SKM-1 treated with dmso at 0.1 percent for 144 hours (cell line): ENCODE results near the gene SDK1.
"Not testable (repeated sequence)": the region's sequence is repeated elsewhere in the genome, so short reads cannot be mapped to it uniquely, and the experiment has no call there.

Source experiments
- DNase-seq: peaks from one replicate; lab custom pipeline; 2025; ENCODE audit not compliant: unreplicated experiment; lab: John Stamatoyannopoulos, UW

SDK1 gene

DNA sequence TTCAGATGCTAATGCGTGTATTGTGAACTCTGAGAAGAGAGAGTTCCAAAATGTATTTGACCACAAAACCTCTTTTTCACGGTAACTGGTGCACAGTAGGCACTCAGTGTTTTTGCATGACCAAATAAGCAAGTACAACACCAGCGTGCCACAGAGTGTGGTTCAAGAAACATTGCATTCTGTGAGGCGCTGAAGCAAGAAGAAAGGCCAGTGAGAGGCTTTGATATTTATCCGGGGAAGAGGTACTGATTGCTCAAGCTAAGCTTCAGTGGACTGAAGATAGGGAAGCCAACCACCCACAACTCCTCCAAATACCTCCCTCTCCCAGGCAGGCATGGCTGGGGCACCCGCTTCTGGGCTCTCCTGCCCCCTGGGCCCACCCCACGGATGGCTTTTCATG is 611.2 kb downstream of the SDK1 start:
- peak; percentile 55 for DNase-seq

DNA sequence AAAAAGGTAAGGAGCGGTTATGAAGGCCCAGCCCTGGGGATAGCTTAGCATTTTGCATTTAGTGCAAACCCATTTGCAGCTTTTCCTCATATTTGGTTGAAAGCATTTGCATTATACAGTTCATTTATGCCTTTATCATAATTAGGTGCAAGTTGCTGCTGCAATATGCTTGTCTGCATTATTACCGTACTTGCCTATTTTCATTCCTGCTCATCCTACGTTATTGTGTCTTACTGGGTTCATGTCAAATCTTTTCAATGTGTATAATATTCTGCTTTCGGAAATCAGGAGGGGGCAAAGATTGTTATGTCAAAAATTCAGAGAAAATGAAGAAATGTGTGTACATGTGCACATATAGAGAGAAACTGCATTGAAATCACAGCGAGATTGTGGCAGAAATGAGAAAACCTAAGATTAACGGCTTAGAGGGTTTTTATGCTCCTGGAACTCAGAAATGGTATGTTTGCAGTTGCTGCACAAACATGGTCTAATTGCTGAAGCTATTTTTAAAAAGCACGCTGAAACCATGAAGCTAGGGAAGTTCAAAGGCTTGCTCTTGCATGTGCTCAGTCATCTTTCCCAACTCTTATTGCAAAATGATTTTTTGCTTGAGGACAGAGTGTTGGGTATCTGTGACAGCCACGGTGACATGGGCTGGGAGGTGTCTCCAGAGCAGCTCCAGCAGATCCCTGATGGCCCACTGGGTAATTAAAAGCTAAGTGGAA is 613.2 kb downstream of the SDK1 start:
- peak; percentile 85 for DNase-seq

DNA sequence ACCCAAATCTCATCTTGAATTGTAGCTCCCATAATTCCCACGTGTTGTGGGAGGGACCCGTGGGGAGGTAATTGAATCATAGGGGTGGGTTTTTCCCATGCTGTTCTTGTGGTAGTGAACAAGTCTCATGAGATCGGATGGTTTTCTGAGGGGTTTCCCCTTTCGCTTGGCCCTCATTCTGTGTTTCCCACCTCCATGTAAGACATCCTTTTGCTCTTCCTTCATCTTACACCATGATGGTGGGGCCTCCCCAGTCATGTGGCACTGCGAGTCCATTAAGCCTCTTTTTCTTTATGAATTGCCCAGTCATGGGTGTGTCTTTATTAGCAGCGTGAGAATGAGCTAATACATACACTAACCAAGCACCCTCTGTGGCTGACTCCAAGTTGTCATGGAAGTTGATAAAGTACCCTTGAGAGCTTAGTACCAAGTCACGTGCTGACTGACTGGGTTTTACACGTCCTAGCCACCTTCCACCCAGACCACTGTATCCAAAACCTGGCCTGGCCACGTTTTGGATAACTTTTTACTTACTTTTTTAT is 614.4 kb downstream of the SDK1 start:
- no peak for DNase-seq

DNA sequence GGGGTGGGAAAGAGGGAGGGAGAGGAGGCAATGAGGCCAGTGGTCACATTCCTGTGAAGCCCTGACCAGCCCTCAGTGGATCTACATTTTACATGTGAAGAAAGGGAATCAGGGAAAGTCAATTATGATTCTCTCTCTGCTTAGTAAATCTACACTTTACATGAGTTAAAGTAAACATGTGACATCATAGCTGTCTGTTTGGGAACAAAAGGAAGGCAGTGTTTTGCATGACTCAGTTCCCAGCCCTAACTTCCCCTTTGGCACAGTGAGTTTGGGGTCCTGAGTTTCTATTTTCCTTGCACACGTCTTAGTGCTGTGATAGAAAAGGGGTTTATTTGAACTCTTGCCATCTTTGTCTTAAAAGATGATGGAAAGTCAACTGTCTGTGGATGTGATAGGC is 615.1 kb downstream of the SDK1 start:
- peak; percentile 61 for DNase-seq

DNA sequence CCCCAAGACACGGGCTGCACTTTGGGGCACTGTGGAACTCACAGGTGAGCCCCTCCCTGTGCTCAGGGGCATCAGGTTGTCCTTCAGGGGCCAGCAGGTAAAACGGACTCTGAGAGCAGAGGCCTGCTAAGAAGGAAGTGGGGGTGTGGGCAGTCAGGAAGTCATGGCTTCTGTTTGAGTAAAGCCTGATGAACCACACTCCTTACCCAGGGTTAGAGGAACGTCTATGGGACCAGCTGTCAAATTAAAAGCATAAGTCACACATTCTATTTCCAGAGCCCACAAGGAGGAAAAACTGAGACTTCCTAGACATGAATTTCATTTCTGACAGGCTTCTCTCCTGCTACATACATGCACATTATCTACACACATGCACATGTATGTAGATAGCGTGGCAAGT is 616.4 kb downstream of the SDK1 start:
- peak; percentile 13 for DNase-seq

DNA sequence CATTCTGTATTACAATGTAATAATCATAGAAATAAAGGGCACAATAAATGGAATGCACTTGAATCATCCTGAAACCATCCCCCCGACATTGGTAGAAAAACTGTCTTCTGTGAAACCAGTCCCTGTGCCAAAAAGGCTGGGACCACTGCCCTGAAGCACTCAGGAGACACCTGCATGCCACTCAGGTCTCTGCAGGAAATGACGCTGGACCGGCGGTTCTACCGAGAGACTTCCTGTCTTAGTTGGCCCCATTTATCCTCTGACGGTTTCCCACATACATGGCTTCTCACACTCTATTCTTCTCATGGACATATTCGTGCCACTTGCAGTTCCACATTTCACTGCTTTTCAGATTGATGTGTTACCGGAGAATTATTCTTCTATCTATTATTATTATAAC is 617.5 kb downstream of the SDK1 start:
- no peak for DNase-seq

DNA sequence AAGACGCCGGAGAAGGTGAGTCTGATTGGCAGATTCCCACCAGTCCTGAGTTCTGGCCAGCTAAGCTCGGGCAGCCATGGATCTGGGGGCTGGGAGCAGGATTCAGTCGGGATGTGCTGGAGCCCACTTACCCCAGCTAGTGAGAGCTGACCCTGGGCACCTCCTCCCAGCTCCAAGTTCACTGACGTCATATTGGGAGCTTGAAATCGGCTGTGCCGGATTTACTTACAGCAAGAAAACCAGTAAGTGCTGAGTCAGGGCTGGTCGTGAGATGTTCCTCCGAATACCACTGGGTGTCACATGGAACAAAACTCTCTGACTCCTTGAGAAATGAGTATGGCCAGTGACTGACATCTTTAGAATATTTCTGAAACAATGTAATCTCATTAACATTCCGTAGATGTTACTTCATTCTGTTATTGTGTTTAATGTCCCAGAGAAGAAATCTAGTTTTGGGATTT is 621.2 kb downstream of the SDK1 start:
- DNase-seq = peak; percentile 24

DNA sequence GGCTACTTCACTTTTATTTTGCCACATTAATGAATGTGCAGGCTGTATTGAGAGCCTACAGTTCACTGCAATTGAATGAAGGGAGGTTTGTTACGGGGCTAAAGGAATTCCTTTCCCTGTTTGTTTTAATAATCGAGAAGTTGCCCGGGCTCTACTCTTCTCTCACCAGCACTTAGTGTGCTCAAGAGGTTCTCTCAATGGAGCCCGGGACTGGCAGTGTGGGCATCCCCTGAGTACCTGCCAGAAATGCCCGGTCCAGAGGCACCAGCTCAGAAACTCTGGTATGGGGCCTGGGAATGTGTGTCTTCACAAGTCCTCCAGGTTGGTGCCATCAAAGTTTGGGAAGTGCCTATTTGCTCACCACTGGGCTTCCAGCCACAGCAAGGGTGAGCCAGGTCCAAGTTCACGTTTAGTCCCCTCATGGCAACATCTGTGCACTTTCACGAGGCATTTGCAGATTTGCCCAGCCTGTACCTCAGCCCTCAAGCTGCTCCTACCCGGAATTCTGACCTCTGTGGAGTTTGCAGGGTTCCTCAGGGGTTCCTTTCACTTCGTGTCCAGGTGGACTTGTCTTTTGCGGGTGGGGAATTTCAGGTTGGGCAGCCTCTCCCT is 622.4 kb downstream of the SDK1 start:
- no peak for DNase-seq

DNA sequence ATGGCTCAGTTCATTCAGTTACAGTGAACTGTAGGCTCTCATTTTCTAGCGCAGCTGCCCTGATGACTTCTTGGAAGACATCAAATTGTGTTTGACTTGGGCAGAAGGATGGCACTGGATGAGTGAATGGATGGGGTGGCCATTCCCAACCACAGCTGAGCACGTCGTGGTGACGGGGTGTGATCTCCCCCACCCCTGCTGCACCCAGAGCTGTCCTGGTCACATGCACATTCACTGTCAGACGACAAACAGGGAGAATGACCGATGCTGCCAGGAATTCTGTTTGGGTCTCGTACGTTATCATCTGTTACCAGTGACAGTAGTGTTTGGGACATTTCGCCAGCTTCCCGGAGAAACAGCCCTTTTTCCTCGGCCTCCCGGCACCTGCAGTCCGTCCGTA is 623.2 kb downstream of the SDK1 start:
- no peak for DNase-seq

DNA sequence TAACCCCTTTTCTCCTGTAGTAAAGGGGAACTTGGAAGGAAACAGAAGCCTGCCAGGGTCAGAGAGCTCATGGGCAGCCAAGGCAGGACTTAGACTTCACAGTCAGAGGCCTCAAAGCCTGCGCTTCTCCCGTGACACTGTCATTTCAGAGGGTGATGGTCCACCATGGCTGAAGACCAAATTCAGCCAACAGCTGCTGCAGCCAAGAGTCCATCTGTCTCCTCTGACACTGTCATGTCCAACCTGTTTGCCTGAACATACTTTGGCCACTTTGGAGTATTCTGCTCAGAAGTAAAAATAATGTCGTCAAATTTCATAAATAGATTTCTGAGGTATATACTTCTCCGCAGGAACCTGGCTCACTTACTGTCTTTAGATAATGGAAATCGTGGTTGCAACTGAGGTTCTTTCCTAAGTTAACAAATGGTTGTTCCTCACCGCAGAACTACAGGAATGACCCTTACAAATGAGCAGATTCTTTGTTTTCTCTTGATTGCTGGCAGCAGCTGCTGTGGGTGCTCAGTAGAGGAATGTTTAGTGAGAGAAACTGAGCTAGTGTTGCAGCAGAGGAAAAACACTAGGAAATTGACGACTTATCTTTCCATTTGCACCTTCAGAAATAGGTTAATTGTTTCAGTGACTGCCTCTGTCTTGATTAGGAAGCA is 626.5 kb downstream of the SDK1 start:
- DNase-seq = no peak

DNA sequence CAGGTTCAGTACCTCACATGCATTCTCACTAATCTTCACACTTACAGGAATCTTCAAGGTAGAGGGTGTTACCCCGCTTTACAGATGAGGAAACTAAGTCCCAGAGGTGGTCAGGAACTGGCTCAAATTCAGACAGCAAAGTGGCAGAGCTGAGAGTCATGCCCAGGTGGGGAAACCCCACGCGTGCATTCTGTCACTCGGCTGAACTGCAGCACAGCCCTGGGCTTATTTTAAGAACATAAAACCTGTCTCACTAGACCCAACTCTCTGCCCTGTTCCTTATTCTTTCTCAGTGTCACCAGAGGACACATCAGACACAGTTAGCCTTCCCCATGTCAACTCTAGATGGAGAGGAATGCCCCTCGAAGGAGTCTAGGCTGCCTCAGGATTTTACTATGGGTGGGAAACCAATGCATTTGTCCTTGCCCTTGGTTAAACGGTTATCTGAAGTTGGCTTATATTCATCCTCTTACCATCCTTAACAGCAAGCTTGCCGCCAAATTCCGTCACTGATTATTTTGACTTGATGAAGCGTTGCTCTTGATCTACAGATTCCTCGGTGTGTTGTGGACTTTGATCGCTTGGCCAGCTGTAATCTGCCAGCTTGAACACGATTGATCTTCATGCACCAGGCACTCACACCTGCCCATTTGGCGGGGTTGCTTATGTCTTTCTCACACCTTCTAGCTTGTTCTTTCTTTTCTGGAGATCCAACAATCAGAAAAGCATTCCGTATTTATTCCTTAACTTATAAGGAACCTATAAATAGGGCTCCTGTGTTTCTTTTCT is 627.9 kb downstream of the SDK1 start:
- DNase-seq = no peak

DNA sequence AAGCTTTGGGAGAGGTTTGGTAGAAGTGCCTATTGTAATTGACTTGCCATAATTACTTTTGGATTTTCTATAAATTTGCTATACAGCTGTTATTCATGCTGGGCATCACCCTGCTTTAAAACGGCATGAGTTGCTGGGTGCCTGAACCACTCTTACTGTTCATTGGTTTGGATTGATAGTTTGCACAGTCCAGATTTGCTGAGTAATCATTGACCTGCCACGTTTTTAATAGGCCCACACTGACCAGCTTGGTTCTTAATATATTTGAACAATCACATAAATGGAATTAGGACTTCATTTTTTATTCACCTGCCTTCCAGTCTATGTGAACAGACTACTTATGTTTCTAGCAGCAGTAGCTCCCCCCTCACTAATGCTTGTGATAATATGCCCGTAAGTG is 630.8 kb downstream of the SDK1 start:
- DNase-seq = no peak

DNA sequence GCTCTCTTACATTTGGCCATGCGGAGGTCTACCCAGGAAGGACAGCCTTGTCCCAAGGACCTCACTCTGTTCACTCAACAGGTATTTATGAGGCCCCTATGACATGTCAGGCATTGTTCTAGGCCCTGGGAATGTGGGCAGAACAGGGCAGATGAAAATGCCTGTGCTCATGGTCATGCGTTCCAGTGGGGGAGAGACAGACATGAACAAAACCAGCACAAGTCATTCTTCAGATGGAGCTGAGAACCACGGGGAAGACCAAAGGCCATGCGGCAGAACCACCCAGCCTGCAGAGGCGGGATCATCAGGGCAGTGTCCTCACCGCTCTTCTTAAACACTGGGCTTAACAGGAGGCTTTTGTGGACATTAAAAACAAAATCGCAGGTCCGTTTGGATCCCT is 636.1 kb downstream of the SDK1 start:
- DNase-seq = no peak

DNA sequence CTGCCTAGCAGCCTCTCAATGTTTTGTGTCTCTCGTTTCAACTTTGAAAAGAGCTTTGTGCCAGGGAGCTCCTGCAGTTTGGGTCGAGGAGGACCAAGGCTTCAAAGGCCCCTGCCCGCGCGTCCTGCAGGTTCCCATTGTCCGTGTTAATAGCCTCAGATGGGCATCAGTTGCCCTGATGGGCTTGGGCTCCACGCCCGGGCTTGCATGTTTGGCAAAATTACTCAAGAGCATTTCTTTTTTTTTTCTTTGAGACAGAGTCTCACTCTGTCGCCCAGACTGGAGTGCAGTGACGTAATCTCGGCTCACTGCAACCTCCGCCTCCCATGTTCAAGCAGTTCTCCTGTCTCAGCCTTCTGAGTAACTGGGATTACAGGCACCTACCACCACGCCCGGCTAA is 636.6 kb downstream of the SDK1 start:
- no peak for DNase-seq

DNA sequence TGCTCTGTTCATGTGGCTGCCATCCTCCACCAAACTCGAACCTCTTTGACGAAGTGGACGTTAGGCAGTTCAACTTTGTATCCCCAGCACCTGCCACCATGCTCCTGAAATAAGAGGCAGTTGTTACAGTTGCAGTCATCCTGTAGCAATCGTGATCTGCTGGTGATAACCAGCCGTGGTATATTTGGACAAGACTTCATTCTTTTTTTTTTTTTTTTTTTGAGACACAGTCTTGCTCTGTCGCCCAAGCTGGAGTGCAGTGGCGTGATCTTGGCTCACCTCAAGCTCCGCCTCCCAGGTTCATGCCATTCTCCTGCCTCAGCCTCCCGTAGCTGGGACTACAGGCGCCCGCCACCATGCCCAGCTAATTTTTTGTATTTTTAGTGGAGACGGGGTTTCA is 640.7 kb downstream of the SDK1 start:
- DNase-seq = not testable (repeated sequence)

DNA sequence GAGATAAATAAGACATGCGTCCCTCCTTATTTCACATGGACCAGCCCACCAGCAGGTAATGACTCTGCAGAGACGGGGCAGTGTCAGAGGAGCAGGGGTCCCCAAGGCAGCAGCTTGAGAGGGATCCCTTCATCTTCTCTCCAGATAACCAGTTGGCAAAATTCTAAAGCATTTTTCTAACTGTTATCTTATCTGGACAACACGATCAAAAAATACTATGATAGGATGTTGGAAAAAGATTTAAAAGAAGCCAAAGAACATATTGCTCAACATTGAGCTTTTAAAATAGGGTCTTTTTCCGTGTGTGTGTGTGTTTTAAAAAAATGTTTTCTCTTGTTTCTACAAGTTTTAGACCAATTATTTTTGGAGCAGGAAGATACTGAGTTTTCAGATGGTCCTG is 641.2 kb downstream of the SDK1 start:
- DNase-seq = no peak

DNA sequence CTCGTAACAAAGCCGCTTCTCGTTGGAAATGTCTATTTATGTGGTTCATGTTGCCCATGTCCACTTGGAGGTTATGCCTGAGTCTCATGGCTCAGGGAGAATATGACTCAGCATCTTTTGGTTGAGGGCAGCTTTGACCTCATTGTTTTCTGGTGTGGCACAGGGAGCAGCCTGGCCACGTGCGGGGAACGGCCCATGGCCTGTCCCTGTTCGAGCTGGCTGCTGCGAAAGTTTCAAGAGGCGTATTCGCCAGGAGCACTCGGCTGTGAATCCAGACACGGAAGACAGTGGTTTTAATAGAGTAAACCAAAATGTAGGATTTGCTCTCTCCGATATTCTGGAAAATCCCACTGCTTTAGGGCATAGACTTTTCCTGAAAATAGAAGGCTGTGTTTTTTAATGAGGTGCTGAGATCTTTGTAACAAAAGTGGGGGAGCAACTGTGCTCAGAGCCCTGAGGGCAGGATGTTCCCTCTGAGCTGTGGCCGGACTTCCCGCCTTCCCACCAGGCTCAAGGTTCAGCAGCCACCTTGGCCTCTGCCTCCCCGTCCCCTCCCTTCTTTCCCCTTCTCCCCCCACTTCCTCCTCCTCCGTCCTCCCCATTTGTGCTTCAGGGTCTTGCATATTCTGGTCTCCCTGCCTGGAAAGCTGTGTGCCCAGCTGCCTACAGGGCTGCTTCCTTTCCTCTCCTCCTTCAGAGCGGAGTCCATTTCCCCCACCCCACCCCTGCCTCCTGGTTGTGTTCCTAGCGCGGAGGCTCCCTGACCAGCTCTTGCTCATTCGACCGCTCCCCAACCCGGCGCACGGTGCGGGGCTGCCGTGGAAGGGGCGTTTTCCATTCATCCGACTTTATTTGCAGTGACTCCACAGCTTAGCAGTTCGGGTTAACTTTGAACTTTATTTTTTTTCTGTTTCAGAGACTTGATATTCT is 642.0 kb downstream of the SDK1 start:
- no peak for DNase-seq

DNA sequence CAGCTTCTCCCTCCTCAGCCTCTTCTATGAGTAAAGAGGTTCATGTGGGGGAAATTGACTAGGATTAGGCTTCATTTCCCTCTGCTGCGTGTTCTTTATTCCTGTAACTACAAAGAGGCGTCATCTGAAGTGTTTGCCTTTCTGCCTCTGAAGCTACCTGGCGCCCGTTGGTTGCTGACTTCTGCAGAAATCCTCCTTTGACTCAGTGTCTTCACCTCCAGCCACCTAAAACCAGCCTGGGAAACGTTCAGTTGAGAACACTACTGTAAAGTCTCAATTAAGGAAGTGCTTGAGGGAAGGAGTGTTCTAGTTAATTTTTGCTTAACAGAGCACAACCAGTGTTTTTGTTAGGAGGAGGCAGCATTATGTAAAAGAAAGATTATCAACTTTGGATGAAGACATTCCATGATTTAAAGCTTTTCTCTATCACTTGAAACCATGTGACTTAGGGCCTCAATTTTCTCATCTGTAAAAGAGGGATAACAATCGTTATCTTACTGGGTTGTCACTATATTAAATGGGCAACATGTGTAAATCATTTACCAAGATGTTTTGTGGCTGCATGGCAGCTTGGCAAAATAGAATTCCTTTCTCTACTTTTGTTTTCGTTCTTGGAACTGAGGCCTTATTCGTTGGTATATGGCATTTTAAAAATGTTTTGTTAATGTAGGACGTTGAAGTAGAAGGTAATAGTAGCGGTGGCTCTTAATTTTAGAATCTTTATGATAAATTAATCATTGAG is 642.9 kb downstream of the SDK1 start:
- peak; percentile 10 for DNase-seq

DNA sequence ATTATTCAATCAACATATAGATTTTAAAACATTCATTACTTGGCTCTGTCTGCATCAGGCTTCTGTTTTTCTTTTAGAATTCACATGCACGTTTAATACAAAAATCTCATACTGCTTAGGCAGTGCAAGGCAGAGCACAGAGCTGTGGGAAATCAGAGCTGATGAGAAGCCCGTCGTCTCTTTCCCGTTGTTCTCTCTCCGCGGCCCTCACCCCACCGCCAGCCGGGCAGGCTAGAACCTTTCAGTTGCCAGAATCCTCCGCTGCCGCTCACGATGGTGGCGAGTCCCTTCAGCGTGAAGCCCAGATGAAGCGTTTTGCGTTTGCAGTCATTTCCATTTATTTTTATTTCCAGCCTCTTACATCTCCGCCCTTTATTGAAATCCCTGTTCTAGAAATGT is 648.2 kb downstream of the SDK1 start:
- no peak for DNase-seq

DNA sequence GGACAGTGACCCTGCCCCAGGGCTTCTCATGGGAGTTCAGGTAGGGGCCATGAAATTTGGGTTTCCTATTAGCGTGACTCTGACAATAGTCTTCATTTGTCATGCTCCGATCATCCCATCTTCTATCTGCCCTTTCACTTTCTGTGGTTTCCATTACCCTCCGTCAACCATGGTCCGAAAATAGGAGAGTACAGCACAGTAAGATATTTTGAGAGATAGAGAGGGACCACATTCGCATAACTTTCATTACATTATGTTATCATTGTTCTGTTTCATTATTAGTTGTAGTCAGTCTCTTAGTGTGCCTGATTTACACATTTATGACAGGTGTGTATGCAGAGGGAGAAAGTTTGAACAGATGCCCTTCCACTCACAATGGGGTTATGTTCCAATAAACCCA is 649.2 kb downstream of the SDK1 start:
- no peak for DNase-seq
